Caco-2 (cell line): ENCODE data around the gene MTF2. TPM values are rescaled to one million over a fixed set of nuclear protein-coding genes. Genes with fewer than 3 reads are reported as not detected.
"Not testable (repeated sequence)": the region's sequence is repeated elsewhere in the genome, so short reads cannot be mapped to it uniquely, and the experiment has no call there.

Source experiments
- BruUV-seq: library from RNA; stranded (reverse); fragments of 400-500 nt; replicated peaks from 2 replicates; lab custom pipeline; 2021; lab: Mats Ljungman, UMichigan
- CTCF ChIA-PET: fragments of 300-600 bp; sonication (Branson Sonifier 250); formaldehyde crosslinking; loops from one replicate; lab custom pipeline; 2022; ENCODE audit warnings: antibody characterized with exemption; lab: Charles Lee
- POLR2A ChIA-PET: fragments of 300-600 bp; sonication (Branson Sonifier 250); formaldehyde crosslinking; loops from one replicate; lab custom pipeline; 2022; ENCODE audit warnings: antibody characterized with exemption; lab: Charles Lee
- DNase-seq, 2 experiments: peaks; one replicate each; pipeline versions ENCODE4 v3.0.0 to v3.0.0-alpha.2; 2020 to 2022
- H3K27me3 ChIP-seq: replicated peaks from 2 replicates; pipeline ENCODE4 v1.6.0; 2011; ENCODE audit warnings: low read length; ENCODE audit not compliant: control insufficient read depth, insufficient read depth
- H3K36me3 ChIP-seq: 2 replicates; pipeline ENCODE4 v1.5.1; 2011; ENCODE audit warnings: low read length; ENCODE audit not compliant: control insufficient read depth, insufficient read depth
- H3K4me1 ChIP-seq: fragments of 250-450 bp; sonication (Bioruptor Pico); 2 replicates; pipeline ENCODE4 v1.5.1; 2020; ENCODE audit warnings: mild to moderate bottlenecking
- H3K4me3 ChIP-seq: 2 replicates; pipeline ENCODE4 v1.5.1; 2011; ENCODE audit warnings: low read depth, mild to moderate bottlenecking, control low read depth, low read length
- H3K9me3 ChIP-seq: fragments of 250-450 bp; sonication (Bioruptor Pico); 2 replicates; pipeline ENCODE4 v1.5.1; 2020; ENCODE audit warnings: mild to moderate bottlenecking, moderate library complexity
- H3K27ac Mint-ChIP-seq: one replicate; pipeline ENCODE4 v1.8.0; 2022; ENCODE audit warnings: mixed read lengths; ENCODE audit not compliant: unreplicated experiment
- H3K27me3 Mint-ChIP-seq: one replicate; pipeline ENCODE4 v1.8.0; 2022; ENCODE audit warnings: mixed read lengths; ENCODE audit not compliant: insufficient read depth, unreplicated experiment
- H3K36me3 Mint-ChIP-seq: one replicate; pipeline ENCODE4 v1.8.0; 2022; ENCODE audit warnings: mild to moderate bottlenecking, mixed read lengths; ENCODE audit not compliant: insufficient read depth, unreplicated experiment
- H3K4me1 Mint-ChIP-seq: one replicate; pipeline ENCODE4 v1.8.0; 2022; ENCODE audit warnings: low read depth, mixed read lengths; ENCODE audit not compliant: unreplicated experiment
- H3K4me3 Mint-ChIP-seq: one replicate; pipeline ENCODE4 v1.8.0; 2022; ENCODE audit warnings: mild to moderate bottlenecking, moderate library complexity, mixed read lengths; ENCODE audit not compliant: unreplicated experiment
- H3K9me3 Mint-ChIP-seq: one replicate; pipeline ENCODE4 v1.8.0; 2022; ENCODE audit warnings: mixed read lengths; ENCODE audit not compliant: unreplicated experiment
- CTCF ChIP-seq, 2 experiments: fragments of 200-600 bp in 1 of 2; IDR thresholded peaks; 1 replicate in 1 of 2; 2 replicates in 1 of 2; pipeline versions ENCODE4 v1.5.1 to v1.8.0; 2011 to 2022; ENCODE audit warnings: antibody characterized with exemption in 1 of 2, control low read depth in 1 of 2, inconsistent platforms in 1 of 2, low read depth in 1 of 2, low read length in 1 of 2, mild to moderate bottlenecking in 1 of 2, moderate library complexity in 1 of 2; ENCODE audit not compliant: insufficient read depth in 1 of 2, severe bottlenecking in 1 of 2, unreplicated experiment in 1 of 2
- intact Hi-C: fragments of 100-400 bp; cut with micrococcal nuclease; formaldehyde crosslinking; loops from one replicate; pipeline ENCODE4 v1.10.0; 2022; ENCODE audit not compliant: unreplicated experiment
- total RNA-seq: library from RNA; stranded (reverse); gene quantifications from 2 replicates; pipeline ENCODE4 v1.2.3, GENCODE V29; 2022

The MTF2 gene
- total RNA-seq, 1 experiment from 2014 or later = 29.9 TPM

GRCh38 chr1:93167006-93167405 is 87.9 kb downstream of the MTF2 start:
- TF ChIP-seq CTCF (IDR thresholded peaks at IDR 0.05; ENCODE audit: insufficient read depth in 1 of 2, low read depth in 1 of 2, low read length in 1 of 2, severe bottlenecking in 1 of 2, unreplicated experiment in 1 of 2) = no peak
- no peaks in the 10 kb centered on the region for H3K27me3 Mint-ChIP-seq
- POLR2A ChIA-PET = no interaction called here
- no TSS peak for BruUV-seq
- CTCF ChIA-PET = no interaction called here
- no peaks in the 10 kb centered on the region for H3K4me1 Mint-ChIP-seq
- Histone ChIP-seq H3K27me3 (no peaks in the 10 kb centered on the region), H3K36me3 (no peaks in the 10 kb centered on the region), H3K9me3 (no peaks in the 10 kb centered on the region), H3K4me1 (peaks cover 5% of the 10 kb centered on the region; the same call in 1 of the 2 replicates), H3K4me3 (no peak overlapping the region)
- intact Hi-C loops = no loop called here
- H3K27ac Mint-ChIP-seq = no peak overlapping the region
- DNase-seq = no peak
- peaks cover 16% of the 10 kb centered on the region for H3K36me3 Mint-ChIP-seq
- no peaks in the 10 kb centered on the region for H3K9me3 Mint-ChIP-seq
- no peak overlapping the region for H3K4me3 Mint-ChIP-seq

GRCh38 chr1:93170141-93170678 is 91.1 kb downstream of the MTF2 start:
- H3K9me3 Mint-ChIP-seq, H3K4me3 Mint-ChIP-seq, DNase-seq, POLR2A ChIA-PET, BruUV-seq, H3K9me3 ChIP-seq, intact Hi-C loops, H3K27ac Mint-ChIP-seq, H3K36me3 Mint-ChIP-seq, H3K36me3 ChIP-seq, H3K27me3 Mint-ChIP-seq, H3K4me1 Mint-ChIP-seq, H3K4me3 ChIP-seq, H3K27me3 ChIP-seq, CTCF ChIA-PET: not testable (repeated sequence)
- H3K4me1 ChIP-seq = peaks cover 21% of the 10 kb centered on the region

DNA sequence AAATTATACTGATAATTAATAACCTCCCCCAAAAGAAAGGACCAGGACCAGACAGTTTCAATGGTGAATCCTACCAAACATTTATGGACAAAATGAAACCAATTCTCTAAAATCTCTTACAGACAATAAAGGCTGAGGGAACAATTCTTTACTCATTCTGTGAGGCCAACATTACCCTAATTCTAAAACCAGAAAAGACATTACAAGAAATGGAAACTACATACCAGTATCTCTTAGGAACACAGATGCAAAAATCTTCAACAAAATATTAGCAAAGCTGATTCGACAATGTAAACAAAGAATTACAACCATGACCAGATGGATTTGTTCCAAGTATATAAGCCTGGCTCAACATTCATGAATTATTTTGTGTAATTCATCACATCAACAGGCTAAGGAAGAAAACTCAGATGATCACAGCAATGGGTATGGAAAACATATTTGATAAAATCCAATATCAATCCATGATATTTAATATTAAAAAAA is 92.5 kb downstream of the MTF2 start:
- no peak overlapping the region for H3K4me3 ChIP-seq
- no peak for TF ChIP-seq CTCF (IDR thresholded peaks at IDR 0.05; ENCODE audit: insufficient read depth in 1 of 2, low read depth in 1 of 2, low read length in 1 of 2, severe bottlenecking in 1 of 2, unreplicated experiment in 1 of 2)
- H3K4me1 ChIP-seq = peaks cover 21% of the 10 kb centered on the region
- Mint-ChIP-seq H3K27ac (no peak overlapping the region), H3K4me1 (no peaks in the 10 kb centered on the region), H3K27me3 (no peaks in the 10 kb centered on the region), H3K9me3 (no peaks in the 10 kb centered on the region), H3K4me3 (no peak overlapping the region), H3K36me3 (peaks cover 10% of the 10 kb centered on the region)
- no peaks in the 10 kb centered on the region for H3K9me3 ChIP-seq
- H3K27me3 ChIP-seq = no peaks in the 10 kb centered on the region
- BruUV-seq = no TSS peak
- intact Hi-C loops = no loop called here
- H3K36me3 ChIP-seq = no peaks in the 10 kb centered on the region
- CTCF ChIA-PET = no interaction called here
- POLR2A ChIA-PET = no interaction called here
- no peak for DNase-seq
